Ectodermal cell (in vitro differentiated cells): ENCODE data around the gene RRAD.
"Not testable (repeated sequence)": the region's sequence is repeated elsewhere in the genome, so short reads cannot be mapped to it uniquely, and the experiment has no call there.

ENCODE experiments used
- H3K27ac ChIP-seq: 2 replicates; pipeline ENCODE4 v1.7.0; 2013; ENCODE audit warnings: mild to moderate bottlenecking, low read depth, low read length; ENCODE audit not compliant: insufficient read depth, poor library complexity, severe bottlenecking
- H3K27me3 ChIP-seq: 2 replicates; pipeline ENCODE4 v1.7.0; 2013; ENCODE audit warnings: mild to moderate bottlenecking, low read length; ENCODE audit not compliant: insufficient read depth, control insufficient read depth, poor library complexity, severe bottlenecking
- H3K36me3 ChIP-seq: one replicate; pipeline ENCODE4 v1.7.0; 2013; ENCODE audit warnings: low read length; ENCODE audit not compliant: control insufficient read depth, insufficient read depth
- H3K4me1 ChIP-seq: one replicate; pipeline ENCODE4 v1.7.0; 2013; ENCODE audit warnings: low read length; ENCODE audit not compliant: control insufficient read depth, insufficient read depth
- H3K4me3 ChIP-seq: 2 replicates; pipeline ENCODE4 v1.7.0; 2013; ENCODE audit warnings: low read depth, low read length, control low read depth; ENCODE audit not compliant: insufficient read depth
- H3K9me3 ChIP-seq: 2 replicates; pipeline ENCODE4 v1.7.0; 2013; ENCODE audit warnings: mild to moderate bottlenecking, low read length, moderate library complexity; ENCODE audit not compliant: control insufficient read depth
- WGBS, 2 experiments: methylation state at CpG; one replicate each; pipeline ENCODE4 v1.1.7; 2013; ENCODE audit warnings: missing lambda C conversion rate in 2 of 2; 5-methylcytosine and 5-hydroxymethylcytosine counted together

Gene RRAD

DNA sequence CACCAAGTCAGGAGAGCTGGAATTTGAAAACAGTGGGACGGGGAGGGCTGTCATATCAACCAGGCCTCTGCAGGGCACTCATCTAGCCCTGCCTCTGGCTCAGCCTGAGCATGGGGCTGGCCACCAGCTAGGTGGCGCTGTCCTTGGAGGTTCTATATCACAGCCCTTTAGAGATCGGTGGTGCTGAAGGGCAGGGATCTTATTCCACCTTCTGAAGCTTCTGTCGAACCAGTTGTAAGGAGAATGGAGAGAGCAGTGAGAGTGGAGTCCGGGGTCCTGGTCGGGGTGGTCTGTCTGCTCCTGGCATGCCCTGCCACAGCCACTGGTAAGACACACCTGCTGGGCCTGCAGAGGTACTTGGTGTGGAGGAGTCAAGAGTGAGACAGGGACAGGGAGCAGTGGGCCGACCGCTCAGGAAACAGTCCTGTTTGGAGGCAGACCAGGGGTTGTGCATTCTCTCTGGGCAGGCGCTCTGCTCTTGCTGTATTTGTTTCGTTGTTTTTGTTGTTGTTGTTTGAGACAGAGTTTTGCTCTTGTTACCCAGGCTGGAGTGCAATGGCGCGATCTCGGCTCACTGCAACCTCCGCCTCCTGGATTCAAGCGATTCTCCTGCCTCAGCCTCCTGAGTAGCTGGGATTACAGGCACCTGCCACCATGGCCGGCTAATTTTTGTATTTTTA lies 35.9 kb upstream of the RRAD start, which contains the start of gene CES3:
Gene CES3, plus strand, starts transcription at position 202 of the 680 bp plus-strand sequence. Its CDS starts 42 bp downstream, at position 244.
- WGBS, 2 experiments, result 61 to 62% methylated on average over 16 of the region's 16 CpGs

DNA sequence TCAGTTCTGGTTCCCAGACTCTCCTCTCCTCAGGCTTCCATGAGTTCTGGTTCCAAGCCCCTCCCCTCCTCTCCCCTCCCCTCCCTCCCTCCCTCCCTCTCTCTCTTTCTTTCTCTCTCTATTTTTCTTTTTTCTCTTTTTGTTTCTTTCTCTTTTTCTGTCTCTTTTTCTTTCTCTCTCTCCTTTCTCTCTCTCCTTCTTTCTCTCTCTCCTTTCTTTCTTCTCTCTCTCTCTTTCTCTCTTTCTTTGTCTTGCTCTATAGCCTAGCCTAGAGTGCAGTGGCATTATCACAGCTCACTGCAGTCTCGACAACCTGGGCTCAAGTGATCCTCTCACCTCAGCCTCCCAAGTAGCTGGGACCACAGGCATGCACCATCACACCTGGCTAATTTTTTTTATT lies 34.9 kb upstream of the RRAD start:
- Histone ChIP-seq H3K36me3 (no peaks in the 10 kb centered on the region), H3K27me3 (no peaks in the 10 kb centered on the region), H3K9me3 (no peaks in the 10 kb centered on the region), H3K4me1 (no peaks in the 10 kb centered on the region), H3K27ac (no peak overlapping the region), H3K4me3 (no peak overlapping the region)
- 87 to 91% methylated on average over 1 of the region's 1 CpG for WGBS, 2 experiments

More for the DNA sequence above, 35.9 kb upstream of the RRAD start, which contains the start of gene CES3:
- Histone ChIP-seq H3K4me3 (peak within 1 kb of the TSS; percentile 36), H3K27me3 (no peaks in the 10 kb centered on the region), H3K36me3 (no peaks in the 10 kb centered on the region), H3K9me3 (no peaks in the 10 kb centered on the region), H3K27ac (no peak within 1 kb of the TSS), H3K4me1 (no peaks in the 10 kb centered on the region)

DNA sequence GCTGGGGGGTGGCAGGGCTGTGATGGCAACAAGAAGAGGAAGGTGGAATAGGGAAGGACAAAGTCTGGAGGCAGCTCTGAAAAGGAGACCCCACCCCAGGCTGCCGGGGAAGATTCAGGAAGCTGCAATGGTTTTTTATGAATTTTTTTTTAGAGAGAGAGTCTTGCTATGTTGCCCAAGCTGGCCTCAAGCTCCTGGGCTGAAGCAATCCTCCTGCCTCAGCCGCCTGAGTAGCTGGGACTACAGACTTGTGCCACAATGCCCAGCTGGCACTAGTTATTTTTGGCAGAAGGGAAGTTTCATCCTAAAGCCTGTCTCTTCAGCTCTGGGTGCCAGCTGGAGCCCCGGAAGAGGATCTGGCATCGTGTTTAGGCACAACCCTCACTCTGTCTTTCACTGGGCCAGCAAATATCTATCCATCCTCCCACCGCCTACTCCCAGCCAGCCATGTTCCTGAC lies 34.4 kb upstream of the RRAD start:
- WGBS, 2 experiments, result 90 to 91% methylated on average over 5 of the region's 5 CpGs
- no peak overlapping the region for H3K4me3 ChIP-seq
- no peak overlapping the region for H3K27ac ChIP-seq
- no peaks in the 10 kb centered on the region for H3K27me3 ChIP-seq
- no peaks in the 10 kb centered on the region for H3K4me1 ChIP-seq
- no peaks in the 10 kb centered on the region for H3K36me3 ChIP-seq
- H3K9me3 ChIP-seq, result no peaks in the 10 kb centered on the region

DNA sequence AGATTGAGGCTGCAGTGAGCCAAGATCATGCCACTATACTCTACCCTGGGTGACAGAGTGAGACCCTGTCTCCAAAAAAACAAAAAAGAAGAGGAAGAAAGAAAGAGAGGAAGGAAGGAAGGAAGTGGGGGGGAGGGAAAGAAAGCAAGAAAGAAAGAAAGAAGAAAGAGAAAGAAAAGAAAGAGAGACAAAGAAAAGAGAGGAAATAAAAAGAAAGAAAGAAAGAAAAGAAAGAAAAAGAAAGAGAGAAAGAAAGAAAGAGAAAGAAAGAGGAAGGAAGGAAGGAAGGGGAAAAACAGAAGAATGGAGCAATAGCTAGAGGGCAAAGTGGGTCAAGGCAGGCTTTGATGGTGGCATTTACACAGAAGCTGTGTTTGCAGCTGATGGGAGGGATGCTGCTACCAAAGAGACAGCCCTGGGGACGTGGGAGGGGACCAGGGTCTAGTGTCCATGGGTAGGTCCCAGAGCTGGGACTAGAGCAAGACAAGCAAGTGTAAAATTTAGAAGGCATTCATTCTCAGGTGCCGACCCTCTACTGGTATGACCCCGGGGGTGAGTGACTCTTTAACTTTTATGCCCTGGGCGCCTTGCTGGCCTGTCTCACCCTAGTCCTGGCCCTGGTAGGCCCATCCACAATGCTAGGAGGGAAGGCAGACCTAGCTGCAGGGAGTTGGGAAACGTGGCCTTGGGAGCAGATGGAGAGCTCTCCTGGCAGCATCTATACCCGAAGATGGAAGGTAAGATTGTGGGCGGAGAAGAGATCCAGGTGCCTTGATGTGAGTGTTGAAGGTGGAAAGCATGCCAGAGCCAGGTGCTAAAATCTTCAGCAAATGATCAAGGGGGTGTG lies 33.7 kb upstream of the RRAD start:
- 84 to 86% methylated on average over 7 of the region's 7 CpGs for WGBS, 2 experiments
- Histone ChIP-seq H3K36me3 (no peaks in the 10 kb centered on the region), H3K4me1 (no peaks in the 10 kb centered on the region), H3K27me3 (no peaks in the 10 kb centered on the region), H3K27ac (no peak overlapping the region), H3K4me3 (no peak overlapping the region), H3K9me3 (no peaks in the 10 kb centered on the region)

DNA sequence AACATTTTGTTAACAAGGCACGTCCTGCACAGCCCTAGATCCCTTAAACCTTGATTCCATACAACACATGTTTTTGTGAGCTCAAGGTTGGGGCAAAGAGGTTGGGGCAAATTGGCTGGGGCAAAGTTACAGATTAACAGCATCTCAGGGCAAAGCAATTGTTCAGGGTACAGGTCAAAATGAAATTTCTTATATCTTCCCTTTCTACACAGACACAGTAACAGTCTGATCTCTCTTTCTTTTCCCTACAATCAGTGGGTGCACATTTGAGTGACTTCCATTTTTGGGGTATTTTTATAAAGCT lies 30.8 kb upstream of the RRAD start:
- H3K4me1 ChIP-seq, H3K27me3 ChIP-seq, H3K27ac ChIP-seq, H3K4me3 ChIP-seq, H3K9me3 ChIP-seq, H3K36me3 ChIP-seq: not testable (repeated sequence)
- WGBS, 2 experiments, result 100% methylated on average over 1 of the region's 1 CpG; no CpG with 5 or more reads in 1 of the 2 experiments

DNA sequence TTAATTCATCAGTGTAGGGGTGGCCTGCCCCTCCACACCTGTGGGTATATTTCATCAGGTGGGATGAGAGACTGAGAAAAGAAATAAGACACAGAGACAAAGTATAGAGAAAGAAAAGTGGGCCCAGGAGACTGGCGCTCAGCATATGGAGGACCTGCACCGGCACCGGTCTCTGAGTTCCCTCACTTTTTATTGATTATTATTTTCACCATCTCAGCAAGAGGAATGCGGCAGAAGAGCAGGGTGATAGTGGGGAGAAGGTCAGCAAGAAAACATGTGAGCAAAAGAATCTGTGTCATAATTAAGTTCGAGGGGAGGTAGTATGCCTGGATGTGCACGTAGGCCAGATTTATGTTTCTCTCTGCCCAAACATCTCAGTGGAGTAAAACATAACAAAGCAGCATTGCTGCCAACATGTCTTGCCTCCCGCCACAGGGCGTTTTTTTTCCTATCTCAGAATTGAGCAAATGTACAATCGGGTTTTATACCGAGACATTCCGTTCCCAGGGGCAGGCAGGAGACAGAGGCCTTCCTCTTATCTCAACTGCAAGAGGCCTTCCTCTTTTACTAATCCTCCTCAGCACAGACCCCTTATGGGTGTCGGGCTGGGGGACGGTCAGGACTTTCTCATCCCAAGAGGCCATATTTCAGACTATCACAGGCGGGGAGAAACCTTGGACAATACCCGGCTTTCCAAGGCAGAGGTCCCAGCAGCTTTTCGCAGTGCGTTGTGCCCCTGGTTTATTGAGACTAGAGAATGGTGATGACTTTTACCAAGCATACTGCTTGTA lies 30.2 kb upstream of the RRAD start:
- H3K27ac ChIP-seq, H3K9me3 ChIP-seq, H3K27me3 ChIP-seq, H3K36me3 ChIP-seq, H3K4me3 ChIP-seq, H3K4me1 ChIP-seq: not testable (repeated sequence)
- 92 to 94% methylated on average over 15 to 17 of the region's 17 CpGs for WGBS, 2 experiments

DNA sequence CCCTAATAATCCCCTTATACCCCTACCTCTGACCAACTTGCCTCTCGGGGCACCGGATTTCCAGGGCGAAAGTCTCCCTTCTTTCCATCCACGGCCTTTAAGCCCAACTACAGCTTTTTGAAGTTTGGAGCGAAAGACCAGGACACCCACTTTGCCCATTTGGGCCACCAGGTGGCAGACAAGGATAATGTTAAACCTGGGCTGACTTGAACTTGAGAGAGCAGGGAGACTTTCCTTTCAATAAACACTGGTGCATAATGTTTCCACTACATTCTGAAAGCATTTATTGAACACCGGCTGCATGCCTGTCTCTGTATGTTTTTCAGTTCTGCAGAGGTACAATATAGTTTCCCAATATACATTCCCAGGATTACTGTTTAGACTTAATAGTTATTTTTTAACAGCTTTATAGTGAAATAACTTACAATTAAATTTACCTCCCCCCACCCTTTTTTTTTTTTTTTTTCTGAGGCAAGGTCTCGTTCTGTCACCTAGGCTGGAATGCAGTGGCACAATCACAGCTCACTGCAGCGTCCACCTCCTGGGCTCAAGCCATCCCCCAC lies 28.8 kb upstream of the RRAD start:
- WGBS, 2 experiments, result 47 to 53% methylated on average over 8 of the region's 8 CpGs
- H3K4me3 ChIP-seq, result no peak overlapping the region
- peaks cover 2% of the 10 kb centered on the region for H3K27me3 ChIP-seq
- H3K9me3 ChIP-seq, result peaks cover 4% of the 10 kb centered on the region
- H3K27ac ChIP-seq, result no peak overlapping the region
- H3K4me1 ChIP-seq, result no peaks in the 10 kb centered on the region
- H3K36me3 ChIP-seq, result no peaks in the 10 kb centered on the region

DNA sequence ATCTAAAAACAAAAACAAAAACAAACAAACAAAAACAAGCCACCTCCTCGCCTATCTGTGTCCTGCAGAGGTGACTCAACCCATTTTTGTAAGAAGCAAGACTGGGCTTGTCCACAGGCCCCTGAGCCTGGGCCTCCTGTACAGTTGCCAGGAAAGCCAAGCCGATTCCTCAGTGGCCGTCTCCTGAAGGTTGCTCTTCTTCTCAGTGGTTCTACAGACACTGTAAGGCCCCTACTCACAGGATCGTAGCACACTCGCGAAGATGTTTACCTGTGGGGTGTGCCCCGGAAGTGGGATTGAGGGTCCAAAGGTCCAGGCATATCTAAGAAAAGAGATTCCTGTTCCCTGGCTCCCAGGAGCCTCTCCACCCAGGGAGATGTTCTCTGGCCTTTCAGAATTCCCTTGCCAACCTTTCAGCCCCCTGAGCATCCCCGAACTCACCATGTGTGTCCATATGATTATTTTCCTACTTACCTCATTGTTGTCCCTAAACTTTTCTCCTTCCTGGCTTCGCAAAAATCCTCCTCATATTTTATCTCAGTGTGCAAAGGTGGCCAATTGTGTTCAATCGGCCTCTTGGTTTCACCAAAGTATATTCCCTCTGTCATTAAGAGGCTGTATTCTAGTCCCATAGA lies 28.2 kb upstream of the RRAD start:
- H3K27ac ChIP-seq, result no peak overlapping the region
- peaks cover 4% of the 10 kb centered on the region for H3K9me3 ChIP-seq
- peaks cover 8% of the 10 kb centered on the region for H3K27me3 ChIP-seq
- H3K36me3 ChIP-seq, result no peaks in the 10 kb centered on the region
- no peak overlapping the region for H3K4me3 ChIP-seq
- no peaks in the 10 kb centered on the region for H3K4me1 ChIP-seq
- WGBS, 2 experiments, result 88 to 93% methylated on average over 10 of the region's 10 CpGs

DNA sequence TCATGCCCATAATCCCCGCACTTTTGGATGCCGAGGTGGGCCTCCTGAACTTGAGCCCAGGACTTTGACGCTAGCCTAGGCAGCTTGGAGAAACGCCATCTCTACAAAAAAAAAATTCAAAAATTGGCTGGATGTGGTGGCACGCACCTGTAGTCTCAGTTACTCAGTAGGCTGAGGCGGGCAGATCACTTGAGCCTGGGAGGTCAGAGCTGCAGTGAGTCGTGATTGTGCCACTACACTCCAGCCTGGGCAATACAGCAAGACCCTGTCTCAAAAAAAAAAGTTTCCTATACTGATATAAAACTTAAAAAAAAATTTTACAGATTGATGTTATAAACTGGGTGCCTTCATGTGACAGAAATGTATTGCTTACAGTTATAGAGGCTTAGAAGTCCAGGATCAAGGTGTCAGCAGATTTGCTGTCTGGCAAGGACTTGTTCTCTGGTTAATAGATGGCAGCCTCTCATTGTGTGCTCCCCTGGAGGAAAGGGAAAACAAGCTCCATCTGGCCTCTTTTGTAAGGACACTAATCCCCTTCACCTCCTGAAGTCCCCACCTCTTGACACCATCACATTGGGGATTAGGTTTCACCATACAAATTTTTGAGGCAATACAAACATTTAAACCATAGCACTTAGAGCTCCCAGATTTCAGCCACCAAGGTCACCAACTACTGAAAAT lies 27.2 kb upstream of the RRAD start:
- Histone ChIP-seq H3K27me3 (peaks cover 18% of the 10 kb centered on the region), H3K27ac (no peak overlapping the region), H3K4me3 (no peak overlapping the region), H3K4me1 (no peaks in the 10 kb centered on the region), H3K36me3 (no peaks in the 10 kb centered on the region), H3K9me3 (peaks cover 4% of the 10 kb centered on the region)
- WGBS, 2 experiments, result 89 to 90% methylated on average over 7 of the region's 7 CpGs
